ENCODE data around the gene EPHX1. TPM values are rescaled to one million over a fixed set of nuclear protein-coding genes. Genes with fewer than 3 reads are reported as not detected.
"Not testable (repeated sequence)": the region's sequence is repeated elsewhere in the genome, so short reads cannot be mapped to it uniquely, and the experiment has no call there.

The EPHX1 gene
- total RNA-seq, 2 donors from 2014 or later, result 0.94 to 1.3 TPM

DNA sequence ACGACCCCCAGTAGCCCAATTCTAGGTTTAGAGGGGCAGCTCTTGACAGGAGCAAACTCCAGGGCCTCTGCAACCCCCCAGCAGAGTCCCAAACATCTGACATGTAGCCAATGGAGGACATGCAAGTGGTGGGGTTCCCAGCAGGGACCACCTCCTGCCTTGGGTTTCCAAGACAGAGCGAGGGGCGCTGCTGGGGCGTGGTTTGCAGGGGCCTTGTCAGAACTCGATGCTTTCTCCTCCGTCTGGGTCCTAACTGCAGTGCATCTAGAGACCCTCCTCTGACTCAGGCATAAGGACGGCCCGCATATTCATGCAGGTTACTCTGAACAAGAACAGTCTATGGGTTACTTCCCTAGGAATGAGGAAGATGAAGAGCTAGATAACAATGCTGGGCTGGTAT lies 17.2 kb downstream of the EPHX1 start:
- Mint-ChIP-seq H3K4me3 (no peak overlapping the region), H3K27ac (no peak overlapping the region), H3K36me3 (ENCODE audit: low read depth) (peaks cover 3% of the 10 kb centered on the region), H3K4me1 (no peaks in the 10 kb centered on the region), H3K27me3 (no peaks in the 10 kb centered on the region)
- ATAC-seq (no peak), DNase-seq (no peak)
- no peaks in the 10 kb centered on the region for H3K9me3 ChIP-seq (ENCODE audit: control insufficient read depth, low read length, poor library complexity, severe bottlenecking)

DNA sequence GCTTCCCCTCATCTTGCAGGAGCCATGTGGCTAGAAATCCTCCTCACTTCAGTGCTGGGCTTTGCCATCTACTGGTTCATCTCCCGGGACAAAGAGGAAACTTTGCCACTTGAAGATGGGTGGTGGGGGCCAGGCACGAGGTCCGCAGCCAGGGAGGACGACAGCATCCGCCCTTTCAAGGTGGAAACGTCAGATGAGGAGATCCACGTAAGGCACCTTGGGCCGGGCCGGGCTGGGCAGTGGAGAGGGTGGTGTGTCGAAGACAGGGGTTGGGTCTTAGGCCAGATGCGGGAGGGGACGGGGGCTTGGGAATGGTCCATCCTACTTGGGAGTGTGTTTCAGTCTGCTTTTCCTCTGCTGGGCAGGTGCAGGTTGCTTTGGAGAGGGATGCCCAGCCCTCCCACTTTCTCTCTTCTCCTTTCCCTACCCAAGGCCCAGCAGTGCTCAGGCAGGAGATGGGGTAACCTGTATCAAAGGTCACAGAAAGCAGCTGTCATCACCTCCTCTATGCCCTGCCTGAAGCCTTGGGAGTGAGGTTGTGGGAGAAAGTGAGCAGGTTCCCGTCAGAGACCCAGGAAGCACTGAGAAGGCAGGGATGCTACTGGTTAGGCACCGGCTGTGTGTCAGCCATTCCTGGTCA lies 18.9 kb downstream of the EPHX1 start:
- Mint-ChIP-seq H3K27ac (no peak overlapping the region), H3K4me3 (peak overlapping the region; percentile 19), H3K4me1 (no peaks in the 10 kb centered on the region), H3K36me3 (ENCODE audit: low read depth) (peaks cover 3% of the 10 kb centered on the region), H3K27me3 (no peaks in the 10 kb centered on the region)
- no peak for DNase-seq
- no peaks in the 10 kb centered on the region for H3K9me3 ChIP-seq (ENCODE audit: control insufficient read depth, low read length, poor library complexity, severe bottlenecking)
- no peak for ATAC-seq

DNA sequence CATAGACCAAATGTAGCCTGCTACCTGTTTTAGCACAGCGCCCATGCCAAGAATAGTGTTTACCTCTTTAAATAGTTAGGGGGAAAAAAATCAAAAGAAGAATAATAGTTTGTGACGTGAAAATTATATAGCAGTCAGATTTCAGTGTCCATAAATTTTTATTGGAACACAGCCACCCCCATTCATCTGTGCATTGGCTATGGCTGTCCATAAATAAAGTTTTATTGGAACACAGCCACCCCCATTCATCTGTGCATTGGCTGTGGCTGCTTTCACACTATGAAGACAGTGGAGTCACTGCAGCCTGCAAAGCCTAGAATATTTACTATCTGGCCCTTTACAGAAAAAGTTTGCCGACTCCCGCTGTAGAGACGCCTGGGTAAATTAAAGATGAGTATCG lies 20.9 kb downstream of the EPHX1 start:
- ATAC-seq (no peak), DNase-seq (no peak)
- Mint-ChIP-seq H3K27me3 (no peaks in the 10 kb centered on the region), H3K36me3 (ENCODE audit: low read depth) (peaks cover 3% of the 10 kb centered on the region), H3K4me1 (no peaks in the 10 kb centered on the region), H3K4me3 (no peak overlapping the region), H3K27ac (no peak overlapping the region)
- no peaks in the 10 kb centered on the region for H3K9me3 ChIP-seq (ENCODE audit: control insufficient read depth, low read length, poor library complexity, severe bottlenecking)

DNA sequence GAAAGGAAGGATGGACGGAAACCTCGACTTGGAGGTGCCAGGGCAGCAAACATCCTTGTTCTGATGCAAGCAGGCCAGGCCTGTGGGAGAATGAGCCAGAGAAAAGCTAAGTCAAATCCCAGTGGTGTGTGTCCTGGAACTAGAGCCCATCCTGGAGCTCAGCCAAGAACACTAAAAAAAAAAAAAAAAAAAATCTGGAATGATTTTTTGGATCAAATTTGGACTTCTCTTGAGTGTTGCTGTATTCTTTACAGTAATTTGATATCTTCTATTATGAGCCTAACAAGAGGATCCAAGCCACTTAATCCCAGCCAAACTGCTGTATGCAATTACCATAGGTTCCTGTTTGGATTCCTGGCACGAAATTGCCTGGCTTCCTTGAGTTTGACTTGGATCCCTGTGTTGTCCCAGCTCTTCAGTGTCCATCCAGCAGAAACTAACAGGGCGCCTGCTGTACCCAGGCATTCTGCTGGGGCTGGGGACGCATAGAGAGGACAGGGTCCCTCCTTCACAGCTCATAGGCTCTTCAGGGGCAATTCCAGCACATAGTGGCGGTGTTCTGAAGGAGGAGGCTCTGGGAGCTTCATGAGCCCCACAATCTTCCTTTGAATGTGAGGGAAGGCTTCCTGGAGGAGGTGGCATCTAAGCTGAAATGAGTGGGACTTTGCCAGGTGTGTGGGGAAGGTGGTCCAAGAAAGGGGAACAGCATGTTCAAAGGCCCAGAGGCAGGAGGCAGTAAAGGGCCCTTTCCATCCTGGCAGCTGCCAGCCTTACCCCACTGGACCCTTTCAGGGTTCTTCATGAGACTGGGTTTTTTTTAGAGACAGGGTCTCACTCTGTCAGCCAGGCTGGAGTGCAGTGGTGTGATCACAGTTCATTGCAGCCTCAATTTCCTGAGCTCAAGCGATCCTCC lies 24.7 kb downstream of the EPHX1 start:
- no peaks in the 10 kb centered on the region for H3K36me3 Mint-ChIP-seq (ENCODE audit: low read depth)
- peaks cover 2% of the 10 kb centered on the region for H3K4me1 Mint-ChIP-seq
- H3K27ac Mint-ChIP-seq, result no peak overlapping the region
- H3K27me3 Mint-ChIP-seq, result no peaks in the 10 kb centered on the region
- DNase-seq (no peak), ATAC-seq (no peak)
- H3K9me3 ChIP-seq (ENCODE audit: control insufficient read depth, low read length, poor library complexity, severe bottlenecking), result no peaks in the 10 kb centered on the region
- no peak overlapping the region for H3K4me3 Mint-ChIP-seq

DNA sequence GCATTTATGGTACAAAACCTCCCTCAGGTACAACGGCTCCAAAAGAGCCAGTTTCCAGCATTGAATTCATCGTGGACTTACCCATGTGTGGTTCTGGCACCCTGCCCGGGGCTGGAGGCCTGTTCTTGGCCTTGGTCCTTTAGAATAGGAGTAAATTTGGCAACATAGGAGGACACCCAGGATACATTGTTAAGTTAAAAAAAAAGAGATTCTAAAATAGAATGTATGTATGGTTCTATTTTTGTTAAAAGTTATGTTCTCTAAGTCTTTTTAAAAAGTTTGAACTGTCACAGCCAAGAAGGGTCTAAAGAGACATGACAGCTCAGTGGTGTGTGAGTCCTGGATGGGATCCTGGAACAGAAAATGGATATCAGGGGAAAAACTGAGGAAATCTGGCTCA lies 25.9 kb downstream of the EPHX1 start:
- DNase-seq (no peak), ATAC-seq (no peak)
- Mint-ChIP-seq H3K4me1 (peaks cover 6% of the 10 kb centered on the region), H3K27ac (no peak overlapping the region), H3K27me3 (no peaks in the 10 kb centered on the region), H3K36me3 (ENCODE audit: low read depth) (no peaks in the 10 kb centered on the region), H3K4me3 (no peak overlapping the region)
- H3K9me3 ChIP-seq (ENCODE audit: control insufficient read depth, low read length, poor library complexity, severe bottlenecking), result no peaks in the 10 kb centered on the region

DNA sequence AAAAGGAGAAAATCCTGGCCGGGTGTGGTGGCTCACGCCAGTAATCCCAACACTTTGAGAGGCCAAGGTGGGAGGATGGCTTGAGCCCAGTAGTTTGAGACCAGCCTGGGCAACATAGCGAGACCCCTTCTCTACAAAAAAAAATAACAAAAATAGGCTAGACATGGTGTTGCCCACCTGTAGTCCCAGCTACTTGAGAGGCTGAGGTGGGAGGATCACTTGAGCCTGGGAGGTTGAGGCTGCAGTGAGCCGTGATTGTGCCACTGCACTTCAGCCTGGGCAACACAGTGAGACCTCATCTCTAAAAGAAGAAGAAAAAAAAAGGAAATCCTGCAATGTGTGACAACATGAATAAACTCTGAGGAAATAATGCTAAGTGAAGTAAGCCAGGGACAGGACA lies 26.4 kb downstream of the EPHX1 start:
- H3K27me3 Mint-ChIP-seq; H3K4me3 Mint-ChIP-seq; H3K27ac Mint-ChIP-seq; H3K4me1 Mint-ChIP-seq; H3K36me3 Mint-ChIP-seq (ENCODE audit: low read depth); H3K9me3 ChIP-seq (ENCODE audit: control insufficient read depth, low read length, poor library complexity, severe bottlenecking); ATAC-seq; DNase-seq: not testable (repeated sequence)

DNA sequence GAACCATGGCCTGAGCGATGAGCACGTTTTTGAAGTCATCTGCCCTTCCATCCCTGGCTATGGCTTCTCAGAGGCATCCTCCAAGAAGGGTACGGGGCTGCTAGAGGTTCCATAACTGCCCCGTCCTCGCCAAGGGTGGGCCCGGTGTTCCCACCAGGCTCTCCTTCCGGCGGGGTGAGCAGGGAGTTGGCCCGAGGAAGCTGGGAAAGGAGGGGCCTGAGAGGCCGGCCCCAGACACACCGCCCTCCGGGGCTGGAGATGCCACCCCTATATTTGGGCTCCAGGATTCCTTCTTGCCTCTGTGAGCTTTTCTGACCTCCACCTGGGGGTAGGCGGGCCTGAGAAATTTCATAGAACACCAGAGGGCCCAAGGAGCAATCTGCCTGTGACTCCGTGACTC lies 28.9 kb downstream of the EPHX1 start:
- no peaks in the 10 kb centered on the region for H3K36me3 Mint-ChIP-seq (ENCODE audit: low read depth)
- no peak overlapping the region for H3K4me3 Mint-ChIP-seq
- H3K4me1 Mint-ChIP-seq, result peaks cover 13% of the 10 kb centered on the region
- no peak for ATAC-seq
- no peaks in the 10 kb centered on the region for H3K9me3 ChIP-seq (ENCODE audit: control insufficient read depth, low read length, poor library complexity, severe bottlenecking)
- no peaks in the 10 kb centered on the region for H3K27me3 Mint-ChIP-seq
- DNase-seq, result no peak
- peak overlapping the region; percentile 49 for H3K27ac Mint-ChIP-seq

DNA sequence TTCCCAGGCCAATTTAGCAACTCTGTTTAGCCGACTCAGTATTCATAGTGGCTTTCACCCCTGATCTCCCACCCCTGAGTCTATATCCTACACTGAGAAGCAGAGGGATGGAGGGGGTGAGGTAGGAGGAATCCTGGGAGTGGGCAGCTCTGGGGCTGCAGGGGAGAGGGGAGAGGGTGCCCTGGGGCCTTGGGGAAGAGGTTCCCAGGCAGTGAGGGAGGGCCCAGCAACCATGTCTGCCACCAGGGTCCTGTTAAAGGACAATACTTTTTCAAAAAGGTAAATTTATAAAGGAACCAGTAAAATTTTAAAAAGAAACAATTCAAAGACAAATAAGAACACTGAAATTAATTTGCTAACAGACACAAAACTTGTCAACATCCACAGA lies 30.3 kb downstream of the EPHX1 start:
- H3K9me3 ChIP-seq (ENCODE audit: control insufficient read depth, low read length, poor library complexity, severe bottlenecking), result no peaks in the 10 kb centered on the region
- Mint-ChIP-seq H3K36me3 (ENCODE audit: low read depth) (no peaks in the 10 kb centered on the region), H3K27ac (peak overlapping the region; percentile 21), H3K4me3 (no peak overlapping the region), H3K4me1 (peaks cover 17% of the 10 kb centered on the region), H3K27me3 (no peaks in the 10 kb centered on the region)
- ATAC-seq, result no peak
- DNase-seq, result no peak

DNA sequence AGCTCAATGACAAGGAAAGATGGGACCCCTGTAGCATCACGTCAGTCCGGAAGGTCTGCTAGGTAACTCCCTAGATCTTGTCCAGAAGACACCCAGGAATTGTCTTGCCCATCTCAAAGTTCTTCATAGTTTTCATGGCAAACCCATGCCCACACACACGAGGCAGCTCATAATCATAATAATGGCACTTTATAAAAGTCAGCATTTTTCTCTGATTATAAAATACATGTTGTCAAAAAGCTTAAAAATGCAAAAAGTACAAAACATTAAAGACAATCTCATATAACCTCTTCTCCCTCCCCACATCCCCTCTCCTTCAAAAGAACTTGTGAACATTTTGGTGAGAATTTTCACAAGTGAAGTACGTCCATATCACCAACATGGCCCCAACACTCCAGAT lies 30.8 kb downstream of the EPHX1 start:
- Mint-ChIP-seq H3K4me3 (no peak overlapping the region), H3K36me3 (ENCODE audit: low read depth) (no peaks in the 10 kb centered on the region), H3K4me1 (peaks cover 17% of the 10 kb centered on the region), H3K27ac (peak overlapping the region; percentile 21), H3K27me3 (no peaks in the 10 kb centered on the region)
- no peaks in the 10 kb centered on the region for H3K9me3 ChIP-seq (ENCODE audit: control insufficient read depth, low read length, poor library complexity, severe bottlenecking)
- DNase-seq, result no peak
- ATAC-seq, result no peak

DNA sequence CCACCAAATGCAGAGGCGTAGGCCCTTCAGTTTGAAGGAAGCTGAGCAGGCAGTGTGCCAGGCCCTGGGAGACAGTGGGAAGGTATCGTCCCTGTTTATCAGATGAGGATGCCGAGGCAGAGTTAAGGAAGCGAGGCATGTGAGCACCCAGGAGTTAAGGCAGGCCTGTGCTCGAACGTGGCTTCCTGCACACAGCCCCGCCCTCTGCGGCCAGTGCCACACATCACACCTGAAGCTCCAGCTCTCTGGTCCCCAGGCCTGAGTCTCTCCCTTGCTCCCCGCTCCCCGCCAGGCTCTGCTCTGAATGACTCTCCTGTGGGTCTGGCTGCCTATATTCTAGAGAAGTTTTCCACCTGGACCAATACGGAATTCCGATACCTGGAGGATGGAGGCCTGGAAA lies 32.1 kb downstream of the EPHX1 start:
- peaks cover 20% of the 10 kb centered on the region for H3K4me1 Mint-ChIP-seq
- H3K9me3 ChIP-seq (ENCODE audit: control insufficient read depth, low read length, poor library complexity, severe bottlenecking), result no peaks in the 10 kb centered on the region
- H3K36me3 Mint-ChIP-seq (ENCODE audit: low read depth), result no peaks in the 10 kb centered on the region
- ATAC-seq, result peak; percentile 56
- DNase-seq, result no peak
- no peaks in the 10 kb centered on the region for H3K27me3 Mint-ChIP-seq
- no peak overlapping the region for H3K4me3 Mint-ChIP-seq
- peak overlapping the region; percentile 81 for H3K27ac Mint-ChIP-seq

DNA sequence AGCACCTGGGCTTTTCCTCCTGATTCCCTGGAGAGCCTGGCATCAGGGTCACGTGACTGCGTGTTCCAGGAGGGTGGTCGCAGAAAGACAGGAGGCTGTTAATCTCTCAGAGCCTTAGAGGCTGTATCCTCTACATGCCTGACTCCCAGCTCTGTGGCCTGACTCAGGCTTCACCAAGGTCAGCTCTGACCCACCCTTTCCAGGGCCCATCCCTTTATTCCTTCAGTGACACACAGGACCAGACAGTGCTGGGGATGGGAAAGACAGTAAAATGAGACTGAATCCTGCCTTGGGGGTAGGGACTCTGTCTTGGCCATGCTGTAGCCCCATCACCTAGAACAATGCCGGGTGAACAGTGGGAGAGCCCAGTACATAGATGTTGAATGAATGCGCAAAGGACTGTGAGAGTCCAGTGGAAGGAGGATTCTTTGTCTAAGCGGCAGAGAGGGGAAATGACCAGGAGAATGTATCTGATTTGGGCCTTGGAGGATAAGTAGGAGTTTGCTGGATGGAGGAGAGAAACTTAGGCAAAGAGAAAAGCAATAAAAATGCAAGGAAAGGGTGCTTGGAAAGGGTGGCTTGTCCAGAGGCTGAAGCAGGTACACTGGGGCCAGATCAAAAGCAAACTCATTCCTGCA lies 33.0 kb downstream of the EPHX1 start:
- no peaks in the 10 kb centered on the region for H3K36me3 Mint-ChIP-seq (ENCODE audit: low read depth)
- H3K9me3 ChIP-seq (ENCODE audit: control insufficient read depth, low read length, poor library complexity, severe bottlenecking), result no peaks in the 10 kb centered on the region
- DNase-seq (no peak), ATAC-seq (no peak)
- H3K27ac Mint-ChIP-seq, result peak overlapping the region; percentile 81
- no peak overlapping the region for H3K4me3 Mint-ChIP-seq
- no peaks in the 10 kb centered on the region for H3K27me3 Mint-ChIP-seq
- peaks cover 20% of the 10 kb centered on the region for H3K4me1 Mint-ChIP-seq

DNA sequence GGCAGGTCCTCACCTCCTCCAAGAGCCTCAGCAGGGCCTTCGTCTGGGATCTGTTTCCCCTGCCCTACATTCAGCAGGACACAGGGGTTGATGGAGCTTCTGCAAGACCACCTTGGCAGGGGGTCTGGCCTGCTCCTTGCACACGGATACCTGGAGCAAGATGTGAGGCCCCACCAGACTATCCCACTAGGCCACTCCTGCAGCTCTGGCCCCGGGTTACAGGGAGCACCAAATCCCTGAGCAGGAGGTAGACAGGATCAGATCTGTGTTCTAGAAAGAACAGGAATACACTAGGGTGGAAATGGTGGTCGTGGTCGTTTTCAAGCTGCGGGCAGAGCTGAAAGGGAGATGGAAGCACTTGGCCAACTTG lies 33.5 kb downstream of the EPHX1 start:
- no peaks in the 10 kb centered on the region for H3K9me3 ChIP-seq (ENCODE audit: control insufficient read depth, low read length, poor library complexity, severe bottlenecking)
- no peak for ATAC-seq
- peak overlapping the region; percentile 25 for H3K4me3 Mint-ChIP-seq
- H3K4me1 Mint-ChIP-seq, result peaks cover 24% of the 10 kb centered on the region
- peak overlapping the region; percentile 81 for H3K27ac Mint-ChIP-seq
- no peaks in the 10 kb centered on the region for H3K27me3 Mint-ChIP-seq
- H3K36me3 Mint-ChIP-seq (ENCODE audit: low read depth), result no peaks in the 10 kb centered on the region
- DNase-seq, result no peak

DNA sequence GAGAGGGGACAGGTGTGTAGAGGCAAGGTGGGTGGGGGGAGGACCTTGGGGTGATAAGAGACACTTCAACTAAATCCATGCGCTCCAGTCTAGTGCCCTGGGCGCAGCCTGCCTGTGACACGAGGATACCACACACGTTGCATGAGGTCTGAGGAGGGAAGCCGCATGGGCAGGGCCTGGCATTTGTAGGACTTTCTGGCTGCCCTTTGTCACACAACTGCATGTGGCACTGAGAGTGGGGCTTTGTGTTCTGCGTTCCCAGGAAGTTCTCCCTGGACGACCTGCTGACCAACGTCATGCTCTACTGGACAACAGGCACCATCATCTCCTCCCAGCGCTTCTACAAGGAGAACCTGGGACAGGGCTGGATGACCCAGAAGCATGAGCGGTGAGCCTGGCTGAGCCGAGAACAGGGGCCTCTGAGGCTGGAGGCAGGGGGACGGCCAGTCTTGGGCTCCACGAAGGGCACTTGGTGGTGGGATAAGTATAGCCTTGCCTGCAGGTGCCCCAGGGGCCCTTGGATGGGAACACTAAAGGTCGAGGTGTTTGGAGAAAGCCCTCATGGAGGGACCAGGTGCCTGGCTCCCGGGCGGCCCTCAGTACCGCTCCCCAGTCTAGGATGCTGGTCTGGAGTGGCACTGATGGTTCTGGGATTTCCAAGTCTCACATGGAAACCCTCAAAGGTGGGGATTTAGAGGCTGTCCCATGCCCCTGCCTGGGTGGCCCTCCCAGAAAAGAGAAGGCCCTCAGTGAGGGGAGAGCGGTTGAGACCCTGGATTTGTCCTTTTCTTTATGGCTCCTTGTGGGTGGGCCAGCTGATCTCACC lies 34.5 kb downstream of the EPHX1 start:
- DNase-seq (no peak), ATAC-seq (no peak)
- no peaks in the 10 kb centered on the region for H3K36me3 Mint-ChIP-seq (ENCODE audit: low read depth)
- H3K9me3 ChIP-seq (ENCODE audit: control insufficient read depth, low read length, poor library complexity, severe bottlenecking), result no peaks in the 10 kb centered on the region
- H3K27me3 Mint-ChIP-seq, result no peaks in the 10 kb centered on the region
- peak overlapping the region; percentile 81 for H3K27ac Mint-ChIP-seq
- H3K4me3 Mint-ChIP-seq, result peak overlapping the region; percentile 45
- H3K4me1 Mint-ChIP-seq, result peaks cover 30% of the 10 kb centered on the region
